HG03469 (cell line): ENCODE data around the gene UCK1.
"Not testable (repeated sequence)": the region's sequence is repeated elsewhere in the genome, so short reads cannot be mapped to it uniquely, and the experiment has no call there.

ENCODE experiments used
- ATAC-seq: cut with Tn5 transposase; IDR thresholded peaks from one replicate; pipeline ENCODE4 v1.9.1; 2021; ENCODE audit warnings: mild to moderate bottlenecking, moderate library complexity, moderate number of reproducible peaks; ENCODE audit not compliant: unreplicated experiment

The UCK1 gene

GRCh38 chr9:131554087-131554842 lies 23.2 kb upstream of the UCK1 start:
- ATAC-seq, result no peak

- no peak for ATAC-seq
Measured at GRCh38 chr9:131552030-131552429, 21.0 kb upstream of the UCK1 start.

GRCh38 chr9:131550465-131550864 lies 19.4 kb upstream of the UCK1 start:
- not testable (repeated sequence) for ATAC-seq

GRCh38 chr9:131549186-131549585 lies 18.1 kb upstream of the UCK1 start:
- ATAC-seq, result not testable (repeated sequence)

GRCh38 chr9:131546336-131547084 lies 15.4 kb upstream of the UCK1 start:
- ATAC-seq, result no peak

GRCh38 chr9:131545786-131546335 lies 14.8 kb upstream of the UCK1 start:
- ATAC-seq, result no peak

GRCh38 chr9:131545003-131545785 lies 14.1 kb upstream of the UCK1 start, which contains the start of gene PRRT1B:
Gene PRRT1B (plus strand): TSS chr9:131545523. CDS start chr9:131545616, 93 bp downstream.
- ATAC-seq, result no peak

- no peak for ATAC-seq
Measured at GRCh38 chr9:131543141-131543540, 12.1 kb upstream of the UCK1 start.

- ATAC-seq, result no peak
Measured at GRCh38 chr9:131539223-131539923, 8.3 kb upstream of the UCK1 start.

GRCh38 chr9:131537946-131538345 lies 6.9 kb upstream of the UCK1 start:
- ATAC-seq, result no peak

GRCh38 chr9:131534721-131535237 lies 3.7 kb upstream of the UCK1 start:
- no peak for ATAC-seq

GRCh38 chr9:131530546-131530919 lies 530 bp downstream of the UCK1 start:
- ATAC-seq, result no peak

GRCh38 chr9:131529597-131530545 lies 1.2 kb downstream of the UCK1 start:
- ATAC-seq, result no peak

- ATAC-seq, result no peak
Measured at GRCh38 chr9:131528886-131529505, 2.1 kb downstream of the UCK1 start.

- ATAC-seq, result no peak
Measured at GRCh38 chr9:131528186-131528585, 2.9 kb downstream of the UCK1 start.

GRCh38 chr9:131525643-131526565 lies 5.2 kb downstream of the UCK1 start:
- ATAC-seq, result no peak

- ATAC-seq, result no peak
Measured at GRCh38 chr9:131524665-131525315, 6.3 kb downstream of the UCK1 start.
